ENCODE measurements around the gene AGBL5.
"Not testable (repeated sequence)": the region's sequence is repeated elsewhere in the genome, so short reads cannot be mapped to it uniquely, and the experiment has no call there.

Gene AGBL5

DNA sequence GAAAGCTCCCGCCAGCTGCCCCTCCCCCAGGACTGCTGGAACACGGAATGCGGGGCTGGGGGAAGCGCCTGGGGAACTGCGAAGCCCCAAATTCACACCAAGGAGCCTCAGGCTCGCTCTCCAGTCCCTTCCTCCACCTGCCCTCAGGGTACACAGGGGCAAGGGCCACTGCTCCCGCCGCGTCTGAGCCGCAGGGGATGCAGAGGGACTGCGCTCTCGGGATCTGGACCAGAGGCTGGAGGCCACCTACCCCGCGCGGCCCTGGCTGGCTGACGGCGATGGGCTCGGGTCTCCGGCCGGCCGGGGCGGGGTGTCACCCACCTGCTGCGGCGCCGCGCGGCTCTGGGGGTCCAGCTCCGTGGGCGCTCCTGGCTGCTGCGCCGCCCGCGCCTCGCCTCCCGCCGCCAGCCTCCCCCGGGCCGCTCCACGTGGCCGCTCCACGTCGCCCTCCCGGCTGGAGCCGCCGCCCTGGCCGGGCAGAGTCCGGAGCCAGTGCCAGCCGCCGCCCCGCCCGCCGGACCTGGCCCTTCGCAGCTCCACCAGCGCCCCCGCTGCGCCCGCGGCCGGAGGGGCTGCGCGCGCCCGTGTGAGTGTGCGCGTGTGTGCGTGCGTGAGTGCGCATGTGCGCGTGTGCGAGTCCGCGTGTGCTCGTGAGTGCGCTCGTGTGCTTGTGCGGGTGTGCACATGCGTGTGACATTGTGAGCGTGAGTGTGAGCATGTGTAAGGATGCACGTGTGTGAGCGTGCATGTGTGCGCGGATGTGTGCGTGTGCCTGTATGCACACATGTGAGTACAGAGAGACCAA lies 67.3 kb downstream of the AGBL5 start, which contains the start of gene CGREF1:
TSS of gene CGREF1 (minus strand) at position 604 of the 805 bp plus-strand sequence. CDS start 14,762 bp downstream, outside the sequence.
- no peak for DNase-seq (ENCODE audit: low read depth in 2 of 2)

GRCh38 chr2:27119330-27119670 lies 67.8 kb downstream of the AGBL5 start:
- not testable (repeated sequence) for DNase-seq (ENCODE audit: low read depth in 2 of 2)
